Ovary (tissue), 9 donors: ENCODE measurements around the gene RILPL2. TPM values are rescaled to one million over a fixed set of nuclear protein-coding genes. Genes with fewer than 3 reads are reported as not detected.

Experiments
- DNase-seq, 5 donors: peaks; one replicate each; pipeline ENCODE4 v3.0.0-alpha.2; 2019 to 2020
- H3K27ac ChIP-seq, 2 donors: fragments of 200-600 bp; one replicate each; pipeline versions ENCODE4 v1.5.1 to v1.8.0; 2019 to 2022
- H3K27me3 ChIP-seq: fragments of 200-600 bp; one replicate; pipeline ENCODE4 v1.8.0; 2022
- H3K36me3 ChIP-seq: fragments of 200-600 bp; sonication (generic); one replicate; pipeline ENCODE4 v1.5.1; 2019
- H3K4me1 ChIP-seq: one replicate; pipeline ENCODE4 v1.8.1; 2013; ENCODE audit warnings: mild to moderate bottlenecking, moderate library complexity; ENCODE audit not compliant: insufficient read depth
- H3K4me3 ChIP-seq: fragments of 200-600 bp; sonication (generic); one replicate; pipeline ENCODE4 v1.5.1; 2017
- H3K9me3 ChIP-seq, 2 donors: fragments of 200-600 bp in 1 of 2; sonication (generic) in 1 of 2; one replicate each; pipeline versions ENCODE4 v1.5.1 to v1.8.1; 2013 to 2019; ENCODE audit warnings: mild to moderate bottlenecking in 1 of 2, moderate library complexity in 1 of 2
- CTCF ChIP-seq, 3 donors: fragments of 450-650 bp in 2 of 3; fragments of 200-600 bp in 1 of 3; IDR thresholded peaks; one replicate each; pipeline versions ENCODE4 v1.5.1 to v1.8.0; 2016 to 2022; ENCODE audit warnings: antibody characterized with exemption in 3 of 3, mild to moderate bottlenecking in 1 of 3
- EP300 ChIP-seq: sonication (generic); formaldehyde crosslinking; IDR thresholded peaks from one replicate; pipeline ENCODE4 v1.6.1; 2017; ENCODE audit warnings: antibody characterized with exemption
- POLR2A ChIP-seq: fragments of 450-650 bp; IDR thresholded peaks from one replicate; pipeline ENCODE4 v1.6.1; 2017; ENCODE audit warnings: antibody characterized with exemption, mild to moderate bottlenecking, moderate library complexity
- WGBS, 3 donors: extraction: QIAGEN DNeasy Blood & Tissue Kit in 1 of 3; methylation state at CpG; one replicate each; pipeline versions ENCODE4 v1.1.5 to v1.1.7; 2013 to 2017; 5-methylcytosine and 5-hydroxymethylcytosine counted together
- intact Hi-C, 4 donors: fragments of 100-400 bp; cut with DNase I; formaldehyde crosslinking; loops; one replicate each; pipeline versions ENCODE4 v1.11.0 to v1.15.1; 2022 to 2023
- polyA plus RNA-seq, 2 donors: library from polyadenylated mRNA; stranded (reverse); fragments of 200-250 nt in 1 of 2; fragments of 350-450 nt in 1 of 2; fragmentation: Illumina TruSeq in 1 of 2; extraction: RNeasy Lipid Tissue Mini Kit (QIAGEN cat#74804) in 1 of 2; gene quantifications; one replicate each; pipeline ENCODE4 v1.2.3, GENCODE V29; 2013 to 2014
- total RNA-seq, 7 donors: library from RNA; depleted of rRNA in 2 of 7; stranded (reverse); fragments of >200 nt in 2 of 7; fragmentation: NEBNext Ultra II Directional in 3 of 7; extraction: Animal tissue kit (Norgen Biotek cat#: 25700) in 3 of 7; gene quantifications; one replicate each; pipeline versions ENCODE4 v1.1.0 to v1.2.4, GENCODE V29; 2016 to 2023
- donor health status: DM: no; HTN: no; CAD: no; lungs with moderate emphysema.
- donor health status: DM: no; HTN: no; CAD: no.
- donor health status: Bipolar disorder and iron deficiency.
- donor health status: DM: yes; HTN: yes; CAD: no.
- donor health status: DM: no; HTN: no; CAD: no.
- donor health status: DM: yes; HTN: yes; CAD: no.

The RILPL2 gene
- total and polyA plus RNA-seq, 9 donors, result 4.6 to 8.7 (median 5.8) TPM

GRCh38 chr12:123472438-123472849 lies 36.0 kb upstream of the RILPL2 start:
- Histone ChIP-seq H3K9me3 (no peaks in the 10 kb centered on the region), H3K36me3 (no peaks in the 10 kb centered on the region), H3K27me3 (no peaks in the 10 kb centered on the region), H3K27ac (no peak overlapping the region), H3K4me3 (no peak overlapping the region), H3K4me1 (no peaks in the 10 kb centered on the region)
- no peak for DNase-seq
- TF ChIP-seq EP300, result no peak
- TF ChIP-seq POLR2A, result no peak
- TF ChIP-seq CTCF (IDR thresholded peaks at IDR 0.05), result no peak
- intact Hi-C loops, result no loop called here
- WGBS, 3 donors, result 49 to 67% (median 52%) methylated on average over 12 of the region's 12 CpGs

GRCh38 chr12:123471374-123472068 lies 35.0 kb upstream of the RILPL2 start:
- TF ChIP-seq CTCF (IDR thresholded peaks at IDR 0.05) (no peak), POLR2A (no peak), EP300 (no peak)
- no peaks in the 10 kb centered on the region for H3K27me3 ChIP-seq
- H3K36me3 ChIP-seq, result no peaks in the 10 kb centered on the region
- 60 to 75% (median 63%) methylated on average over 8 of the region's 8 CpGs for WGBS, 3 donors
- intact Hi-C loops, result no loop called here
- H3K27ac ChIP-seq, result no peak overlapping the region
- DNase-seq, result no peak
- no peaks in the 10 kb centered on the region for H3K4me1 ChIP-seq
- H3K9me3 ChIP-seq, result no peaks in the 10 kb centered on the region
- H3K4me3 ChIP-seq, result no peak overlapping the region

GRCh38 chr12:123469978-123470377 lies 33.5 kb upstream of the RILPL2 start:
- Histone ChIP-seq H3K4me1 (no peaks in the 10 kb centered on the region), H3K27ac (no peak overlapping the region), H3K9me3 (no peaks in the 10 kb centered on the region), H3K4me3 (no peak overlapping the region), H3K36me3 (no peaks in the 10 kb centered on the region), H3K27me3 (no peaks in the 10 kb centered on the region)
- no peak for DNase-seq
- TF ChIP-seq CTCF (IDR thresholded peaks at IDR 0.05) (no peak), POLR2A (no peak), EP300 (no peak)
- WGBS, 3 donors, result 84 to 92% (median 85%) methylated on average over 2 of the region's 2 CpGs
- intact Hi-C loops, result no loop called here

GRCh38 chr12:123468786-123469185 lies 32.3 kb upstream of the RILPL2 start:
- TF ChIP-seq CTCF (IDR thresholded peaks at IDR 0.05), result no peak
- no peak for TF ChIP-seq POLR2A
- TF ChIP-seq EP300, result no peak
- Histone ChIP-seq H3K4me1 (no peaks in the 10 kb centered on the region), H3K27me3 (no peaks in the 10 kb centered on the region), H3K36me3 (no peaks in the 10 kb centered on the region), H3K4me3 (no peak overlapping the region), H3K27ac (no peak overlapping the region), H3K9me3 (no peaks in the 10 kb centered on the region)
- 17 to 48% (median 34%) methylated on average over 1 of the region's 1 CpG for WGBS, 3 donors
- DNase-seq, result no peak
- intact Hi-C loops, result no loop called here
